ENCODE results near the gene TUT7. TPM values are rescaled to one million over a fixed set of nuclear protein-coding genes. Genes with fewer than 3 reads are reported as not detected.
A peak's percentile ranks its signal among the peaks of the same experiment; 100 is the strongest.

TUT7 gene
- total and polyA plus RNA-seq, 5 donors from 2014 or later, result 17.3 to 75.4 (median 23.5) TPM

- H3K27ac Mint-ChIP-seq, result peak overlapping the region in 2 of 3 donors; percentile 38 to 75
- ATAC-seq (ENCODE audit: low read depth in 2 of 2) (no peak), DNase-seq (no peak)
- Histone ChIP-seq H3K4me1 (ENCODE audit: control insufficient read depth, insufficient read depth, low read length, poor library complexity, severe bottlenecking) (no peaks in the 10 kb centered on the region), H3K36me3 (ENCODE audit: control insufficient read depth, insufficient read depth, low read length) (peaks cover 68% of the 10 kb centered on the region), H3K4me3 (ENCODE audit: low read depth, low read length) (no peak overlapping the region), H3K27ac (ENCODE audit: insufficient read depth, low read length, poor library complexity, severe bottlenecking) (no peak overlapping the region), H3K9me3 (ENCODE audit: control insufficient read depth in 2 of 2, low read length in 2 of 2) (no peaks in the 10 kb centered on the region), H3K27me3 (ENCODE audit: control insufficient read depth, insufficient read depth, low read length) (no peaks in the 10 kb centered on the region)
- peaks cover 0 to 26% (median 4%) of the 10 kb centered on the region in 4 donors for H3K4me1 Mint-ChIP-seq
- peaks cover 0 to 3% (median 0%) of the 10 kb centered on the region in 7 donors for H3K9me3 Mint-ChIP-seq
- no peaks in the 10 kb centered on the region for H3K27me3 Mint-ChIP-seq
- H3K36me3 Mint-ChIP-seq, result peaks cover 60% of the 10 kb centered on the region
- H3K4me3 Mint-ChIP-seq, result no peak overlapping the region
Measured at GRCh38 chr9:86329649-86330048, 24.6 kb downstream of the TUT7 start.

- no peak overlapping the region for H3K27ac ChIP-seq (ENCODE audit: insufficient read depth, low read length, poor library complexity, severe bottlenecking)
- H3K4me1 ChIP-seq (ENCODE audit: control insufficient read depth, insufficient read depth, low read length, poor library complexity, severe bottlenecking), result no peaks in the 10 kb centered on the region
- DNase-seq, result no peak
- no peaks in the 10 kb centered on the region for H3K9me3 ChIP-seq (ENCODE audit: control insufficient read depth in 2 of 2, low read length in 2 of 2)
- Mint-ChIP-seq H3K36me3 (peaks cover 61% of the 10 kb centered on the region), H3K4me3 (no peak overlapping the region), H3K9me3 (peaks cover 0 to 3% (median 0%) of the 10 kb centered on the region in 7 donors), H3K27me3 (no peaks in the 10 kb centered on the region), H3K27ac (no peak overlapping the region), H3K4me1 (peaks cover 0 to 30% (median 4%) of the 10 kb centered on the region in 4 donors)
- H3K27me3 ChIP-seq (ENCODE audit: control insufficient read depth, insufficient read depth, low read length), result no peaks in the 10 kb centered on the region
- H3K36me3 ChIP-seq (ENCODE audit: control insufficient read depth, insufficient read depth, low read length), result peaks cover 73% of the 10 kb centered on the region
- ATAC-seq (ENCODE audit: low read depth in 2 of 2), result no peak
- H3K4me3 ChIP-seq (ENCODE audit: low read depth, low read length), result no peak overlapping the region
Measured at GRCh38 chr9:86328156-86328555, 26.1 kb downstream of the TUT7 start.

GRCh38 chr9:86326536-86326935, 27.7 kb downstream of the TUT7 start:
- Mint-ChIP-seq H3K36me3 (peaks cover 50% of the 10 kb centered on the region), H3K9me3 (no peaks in the 10 kb centered on the region), H3K27ac (peak overlapping the region in 1 of 3 donors; percentile 76), H3K4me1 (peaks cover 0 to 21% (median 4%) of the 10 kb centered on the region in 4 donors), H3K27me3 (no peaks in the 10 kb centered on the region), H3K4me3 (no peak overlapping the region)
- Histone ChIP-seq H3K27me3 (ENCODE audit: control insufficient read depth, insufficient read depth, low read length) (no peaks in the 10 kb centered on the region), H3K27ac (ENCODE audit: insufficient read depth, low read length, poor library complexity, severe bottlenecking) (no peak overlapping the region), H3K9me3 (ENCODE audit: control insufficient read depth in 2 of 2, low read length in 2 of 2) (no peaks in the 10 kb centered on the region), H3K4me1 (ENCODE audit: control insufficient read depth, insufficient read depth, low read length, poor library complexity, severe bottlenecking) (no peaks in the 10 kb centered on the region), H3K36me3 (ENCODE audit: control insufficient read depth, insufficient read depth, low read length) (peaks cover 84% of the 10 kb centered on the region), H3K4me3 (ENCODE audit: low read depth, low read length) (no peak overlapping the region)
- no peak for ATAC-seq (ENCODE audit: low read depth in 2 of 2)
- DNase-seq, result no peak

GRCh38 chr9:86324901-86325300, 29.3 kb downstream of the TUT7 start:
- Mint-ChIP-seq H3K4me3 (no peak overlapping the region), H3K27ac (no peak overlapping the region), H3K36me3 (peaks cover 51% of the 10 kb centered on the region), H3K27me3 (no peaks in the 10 kb centered on the region), H3K4me1 (peaks cover 0 to 17% (median 6%) of the 10 kb centered on the region in 4 donors), H3K9me3 (no peaks in the 10 kb centered on the region)
- DNase-seq (no peak), ATAC-seq (ENCODE audit: low read depth in 2 of 2) (no peak)
- Histone ChIP-seq H3K27ac (ENCODE audit: insufficient read depth, low read length, poor library complexity, severe bottlenecking) (no peak overlapping the region), H3K27me3 (ENCODE audit: control insufficient read depth, insufficient read depth, low read length) (no peaks in the 10 kb centered on the region), H3K9me3 (ENCODE audit: control insufficient read depth in 2 of 2, low read length in 2 of 2) (no peaks in the 10 kb centered on the region), H3K4me3 (ENCODE audit: low read depth, low read length) (no peak overlapping the region), H3K4me1 (ENCODE audit: control insufficient read depth, insufficient read depth, low read length, poor library complexity, severe bottlenecking) (no peaks in the 10 kb centered on the region), H3K36me3 (ENCODE audit: control insufficient read depth, insufficient read depth, low read length) (peaks cover 95% of the 10 kb centered on the region)

GRCh38 chr9:86324308-86324707, 29.9 kb downstream of the TUT7 start:
- Histone ChIP-seq H3K27me3 (ENCODE audit: control insufficient read depth, insufficient read depth, low read length) (no peaks in the 10 kb centered on the region), H3K9me3 (ENCODE audit: control insufficient read depth in 2 of 2, low read length in 2 of 2) (no peaks in the 10 kb centered on the region), H3K4me1 (ENCODE audit: control insufficient read depth, insufficient read depth, low read length, poor library complexity, severe bottlenecking) (no peaks in the 10 kb centered on the region), H3K27ac (ENCODE audit: insufficient read depth, low read length, poor library complexity, severe bottlenecking) (no peak overlapping the region), H3K4me3 (ENCODE audit: low read depth, low read length) (no peak overlapping the region), H3K36me3 (ENCODE audit: control insufficient read depth, insufficient read depth, low read length) (peaks cover 96% of the 10 kb centered on the region)
- Mint-ChIP-seq H3K27ac (no peak overlapping the region), H3K36me3 (peaks cover 51% of the 10 kb centered on the region), H3K9me3 (no peaks in the 10 kb centered on the region), H3K27me3 (no peaks in the 10 kb centered on the region), H3K4me3 (no peak overlapping the region), H3K4me1 (peaks cover 0 to 17% (median 6%) of the 10 kb centered on the region in 4 donors)
- DNase-seq (no peak), ATAC-seq (ENCODE audit: low read depth in 2 of 2) (no peak)

GRCh38 chr9:86322973-86323644, 31.1 kb downstream of the TUT7 start:
- Mint-ChIP-seq H3K36me3 (peaks cover 63% of the 10 kb centered on the region), H3K27me3 (no peaks in the 10 kb centered on the region), H3K27ac (peak overlapping the region in 2 of 3 donors; percentile 2 to 54), H3K4me1 (peaks cover 0 to 17% (median 6%) of the 10 kb centered on the region in 4 donors), H3K4me3 (no peak overlapping the region), H3K9me3 (no peaks in the 10 kb centered on the region)
- Histone ChIP-seq H3K36me3 (ENCODE audit: control insufficient read depth, insufficient read depth, low read length) (peaks cover 97% of the 10 kb centered on the region), H3K27ac (ENCODE audit: insufficient read depth, low read length, poor library complexity, severe bottlenecking) (no peak overlapping the region), H3K9me3 (ENCODE audit: control insufficient read depth in 2 of 2, low read length in 2 of 2) (no peaks in the 10 kb centered on the region), H3K4me1 (ENCODE audit: control insufficient read depth, insufficient read depth, low read length, poor library complexity, severe bottlenecking) (no peaks in the 10 kb centered on the region), H3K27me3 (ENCODE audit: control insufficient read depth, insufficient read depth, low read length) (no peaks in the 10 kb centered on the region), H3K4me3 (ENCODE audit: low read depth, low read length) (no peak overlapping the region)
- DNase-seq, result no peak
- ATAC-seq (ENCODE audit: low read depth in 2 of 2), result no peak

GRCh38 chr9:86321373-86321772, 32.8 kb downstream of the TUT7 start:
- no peak overlapping the region for H3K27ac ChIP-seq (ENCODE audit: insufficient read depth, low read length, poor library complexity, severe bottlenecking)
- no peaks in the 10 kb centered on the region for H3K9me3 Mint-ChIP-seq
- DNase-seq (no peak), ATAC-seq (ENCODE audit: low read depth in 2 of 2) (no peak)
- no peaks in the 10 kb centered on the region for H3K27me3 ChIP-seq (ENCODE audit: control insufficient read depth, insufficient read depth, low read length)
- no peak overlapping the region for H3K4me3 ChIP-seq (ENCODE audit: low read depth, low read length)
- no peaks in the 10 kb centered on the region for H3K27me3 Mint-ChIP-seq
- H3K4me1 ChIP-seq (ENCODE audit: control insufficient read depth, insufficient read depth, low read length, poor library complexity, severe bottlenecking), result no peaks in the 10 kb centered on the region
- peaks cover 0 to 12% (median 5%) of the 10 kb centered on the region in 4 donors for H3K4me1 Mint-ChIP-seq
- H3K9me3 ChIP-seq (ENCODE audit: control insufficient read depth in 2 of 2, low read length in 2 of 2), result no peaks in the 10 kb centered on the region
- H3K36me3 ChIP-seq (ENCODE audit: control insufficient read depth, insufficient read depth, low read length), result peaks cover 97% of the 10 kb centered on the region
- no peak overlapping the region for H3K27ac Mint-ChIP-seq
- no peak overlapping the region for H3K4me3 Mint-ChIP-seq
- peaks cover 55% of the 10 kb centered on the region for H3K36me3 Mint-ChIP-seq

- peaks cover 0 to 9% (median 2%) of the 10 kb centered on the region in 4 donors for H3K4me1 Mint-ChIP-seq
- H3K36me3 Mint-ChIP-seq, result peaks cover 54% of the 10 kb centered on the region
- ATAC-seq (ENCODE audit: low read depth in 2 of 2) (no peak), DNase-seq (no peak)
- H3K4me3 Mint-ChIP-seq, result no peak overlapping the region
- no peak overlapping the region for H3K27ac ChIP-seq (ENCODE audit: insufficient read depth, low read length, poor library complexity, severe bottlenecking)
- H3K4me3 ChIP-seq (ENCODE audit: low read depth, low read length), result no peak overlapping the region
- no peaks in the 10 kb centered on the region for H3K9me3 ChIP-seq (ENCODE audit: control insufficient read depth in 2 of 2, low read length in 2 of 2)
- no peaks in the 10 kb centered on the region for H3K4me1 ChIP-seq (ENCODE audit: control insufficient read depth, insufficient read depth, low read length, poor library complexity, severe bottlenecking)
- H3K27ac Mint-ChIP-seq, result no peak overlapping the region
- H3K27me3 ChIP-seq (ENCODE audit: control insufficient read depth, insufficient read depth, low read length), result no peaks in the 10 kb centered on the region
- H3K36me3 ChIP-seq (ENCODE audit: control insufficient read depth, insufficient read depth, low read length), result peaks cover 97% of the 10 kb centered on the region
- H3K9me3 Mint-ChIP-seq, result peaks cover 0 to 1% (median 0%) of the 10 kb centered on the region in 7 donors
- H3K27me3 Mint-ChIP-seq, result no peaks in the 10 kb centered on the region
Measured at GRCh38 chr9:86318187-86318586, 36.0 kb downstream of the TUT7 start.

Measured in CD4-positive, CD25-positive, alpha-beta regulatory T cell (primary cell).